Measurements from ENCODE around the gene THEMIS.

The THEMIS gene

DNA sequence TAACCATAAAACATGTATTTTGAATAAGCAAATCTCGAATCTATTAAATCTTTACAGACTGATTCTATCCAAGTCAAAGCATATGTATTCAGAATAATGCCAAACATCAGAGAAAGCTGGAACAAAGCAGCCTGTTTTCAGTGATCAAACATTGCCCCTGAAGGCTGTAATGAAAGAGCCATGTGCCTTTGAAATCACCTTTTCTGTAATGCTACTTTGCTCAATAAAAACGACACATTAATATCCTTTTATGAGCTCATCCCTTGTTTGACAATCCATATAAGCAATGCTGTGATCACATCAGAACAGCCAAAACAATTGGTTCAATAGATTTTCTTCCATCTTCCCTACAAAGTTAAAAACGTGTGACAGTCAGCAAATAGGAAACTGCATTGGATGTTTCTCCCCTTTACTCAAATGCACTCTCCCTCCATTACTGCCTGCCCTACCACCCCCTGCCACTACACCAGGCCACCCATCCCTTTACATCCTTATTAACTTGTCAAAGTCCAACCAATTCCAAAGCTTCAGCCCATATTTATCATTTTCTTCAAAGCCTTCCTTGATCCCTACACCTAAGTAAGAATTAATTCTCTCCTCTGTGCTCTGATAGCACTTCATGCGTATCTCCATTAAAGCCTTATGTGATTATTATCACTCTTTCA lies 42.0 kb downstream of the THEMIS start:
- DNase-seq = no peak

DNA sequence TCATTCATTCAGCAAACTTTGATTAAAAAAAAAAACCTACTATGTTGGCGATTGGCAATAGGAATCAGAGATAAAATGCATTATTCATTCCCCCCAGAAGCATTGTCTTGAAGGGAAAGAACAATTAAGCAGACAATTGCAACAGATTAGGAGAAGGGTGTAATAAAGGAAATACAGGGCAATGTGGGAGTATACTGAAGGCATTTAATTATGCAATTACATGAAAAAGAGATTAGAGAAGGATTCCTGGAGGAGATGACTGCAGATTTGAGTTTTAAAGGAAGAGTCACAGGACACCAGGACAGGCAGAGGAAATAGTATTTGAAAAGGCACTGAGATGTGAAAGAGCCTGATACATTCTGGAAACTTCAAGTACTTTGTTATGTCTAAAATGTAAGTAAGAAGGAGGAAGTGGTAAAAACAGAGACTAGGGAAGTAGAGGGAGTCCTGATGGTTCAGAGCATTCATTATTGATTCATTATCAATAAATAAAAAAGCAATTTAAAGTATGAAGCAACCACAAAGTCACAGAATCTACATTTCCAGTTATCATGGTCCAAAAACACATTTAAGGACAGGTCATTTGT lies 43.7 kb downstream of the THEMIS start:
- no peak for DNase-seq

DNA sequence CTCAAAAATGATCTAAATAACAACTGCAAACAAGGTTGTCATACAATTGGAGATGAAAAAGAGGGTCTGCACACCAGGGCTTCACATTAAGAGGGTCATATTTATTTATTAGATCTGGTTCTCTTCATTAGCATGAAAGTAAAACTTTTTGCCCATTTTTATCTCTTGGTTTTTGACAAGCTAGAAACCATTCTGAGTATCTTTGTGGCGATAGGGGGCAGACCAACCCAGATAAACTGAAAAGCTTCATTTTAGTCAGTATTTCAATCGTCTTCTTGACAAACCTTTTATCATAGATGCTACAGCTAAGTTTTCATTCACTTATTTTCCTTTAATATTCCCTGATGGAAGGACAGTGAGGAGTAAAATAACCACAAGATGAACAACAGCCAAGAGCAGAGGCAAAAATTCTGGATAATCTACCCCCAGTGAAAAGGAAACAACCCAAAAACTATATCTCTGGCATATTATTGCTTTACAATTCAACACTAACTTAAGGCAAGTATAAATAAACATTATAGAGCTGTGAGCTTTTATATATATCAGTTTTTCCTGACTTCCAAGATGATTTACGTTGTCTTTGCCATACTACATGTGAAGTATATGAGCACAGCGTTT lies 45.2 kb downstream of the THEMIS start:
- DNase-seq = no peak

DNA sequence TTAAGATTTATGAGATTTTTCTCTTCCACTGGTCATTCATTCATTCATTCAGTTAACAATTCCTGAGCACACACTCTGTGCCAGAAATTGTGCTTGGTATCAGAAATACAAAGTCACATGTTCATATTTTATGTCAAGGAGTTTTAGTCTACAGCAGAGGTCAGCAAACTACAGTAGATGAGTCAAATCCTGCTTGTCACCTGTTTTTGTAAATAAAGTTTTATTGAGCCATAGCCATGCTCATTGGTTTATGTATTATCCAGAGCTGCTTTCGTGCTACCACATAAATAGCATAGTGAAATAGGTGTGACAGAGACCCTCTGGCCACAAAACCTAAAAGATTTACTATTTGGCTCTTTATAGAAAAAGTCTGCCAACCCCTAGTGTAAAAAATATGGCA lies 46.8 kb downstream of the THEMIS start:
- no peak for DNase-seq

DNA sequence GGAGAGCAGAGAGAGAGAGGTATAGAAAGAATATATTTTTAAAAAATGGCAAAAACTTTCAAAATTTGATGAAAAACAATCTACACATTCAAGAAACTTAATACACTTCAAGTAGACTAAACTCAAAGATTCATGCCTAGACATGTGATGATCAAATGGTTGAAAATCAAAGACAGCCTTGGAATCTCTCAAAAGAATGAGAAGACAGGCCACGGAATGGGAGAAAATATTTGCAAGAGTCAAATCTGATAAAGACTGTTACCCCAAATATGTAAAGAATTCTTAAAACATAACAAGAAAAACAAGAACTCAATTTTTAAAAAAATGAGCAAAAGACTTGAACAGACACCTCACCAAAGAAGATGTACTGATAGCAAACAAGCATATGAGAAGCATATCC lies 49.7 kb downstream of the THEMIS start:
- DNase-seq = no peak

DNA sequence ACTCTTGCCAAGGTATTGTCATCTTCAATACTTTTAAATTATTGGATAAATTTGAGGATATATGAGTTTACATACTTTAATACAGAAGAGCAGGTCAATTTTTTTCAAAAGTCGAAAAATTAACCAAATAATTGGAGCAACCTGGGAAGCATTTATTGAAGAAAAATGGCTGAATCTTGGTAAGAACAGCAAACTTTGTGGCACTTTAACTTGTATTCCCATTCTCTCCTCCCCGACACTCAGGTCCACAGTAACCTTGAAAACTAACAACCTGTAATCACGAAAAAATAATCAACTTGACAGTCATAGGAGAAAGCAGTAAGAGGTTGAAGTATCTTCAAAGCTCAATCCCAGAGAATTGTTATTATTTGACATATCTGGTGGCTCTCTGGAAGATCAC lies 55.6 kb downstream of the THEMIS start:
- no peak for DNase-seq

DNA sequence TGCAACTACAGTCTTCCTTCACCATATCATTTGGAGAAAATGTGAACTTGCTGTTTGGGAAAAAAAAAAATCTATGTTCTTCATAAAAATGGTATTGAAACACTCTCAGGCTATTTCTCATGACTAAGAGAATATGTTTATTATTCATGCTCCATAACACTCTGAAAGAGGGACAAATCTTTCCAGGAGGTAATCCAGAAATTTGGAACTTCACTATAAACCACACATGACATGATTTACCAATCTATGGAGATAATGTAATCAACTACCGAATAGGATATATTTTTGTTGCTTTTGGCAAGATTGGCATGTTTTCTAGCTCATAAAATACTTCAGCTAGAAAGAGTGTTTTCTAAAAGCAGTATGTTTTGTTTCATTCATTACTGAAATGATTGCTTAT lies 56.3 kb downstream of the THEMIS start:
- no peak for DNase-seq

DNA sequence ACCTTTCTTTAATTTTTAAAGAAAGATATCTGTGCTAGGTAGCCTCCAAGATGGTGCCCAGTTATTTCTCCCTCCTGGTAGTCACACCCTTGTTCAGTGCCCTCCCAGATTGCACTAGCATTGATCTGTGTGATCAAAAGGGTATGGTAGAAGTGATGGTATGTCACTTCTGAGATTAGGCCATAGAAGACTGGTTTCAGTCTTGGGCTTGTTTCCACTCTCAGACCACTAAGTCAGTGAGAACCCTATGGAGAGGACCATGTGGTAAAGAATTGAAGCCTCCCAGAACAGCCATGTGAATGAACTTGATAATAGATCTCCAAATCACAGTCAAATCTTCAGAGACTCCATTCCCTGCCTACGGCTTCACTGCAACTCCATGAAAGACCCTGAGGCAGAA lies 57.3 kb downstream of the THEMIS start:
- no peak for DNase-seq

DNA sequence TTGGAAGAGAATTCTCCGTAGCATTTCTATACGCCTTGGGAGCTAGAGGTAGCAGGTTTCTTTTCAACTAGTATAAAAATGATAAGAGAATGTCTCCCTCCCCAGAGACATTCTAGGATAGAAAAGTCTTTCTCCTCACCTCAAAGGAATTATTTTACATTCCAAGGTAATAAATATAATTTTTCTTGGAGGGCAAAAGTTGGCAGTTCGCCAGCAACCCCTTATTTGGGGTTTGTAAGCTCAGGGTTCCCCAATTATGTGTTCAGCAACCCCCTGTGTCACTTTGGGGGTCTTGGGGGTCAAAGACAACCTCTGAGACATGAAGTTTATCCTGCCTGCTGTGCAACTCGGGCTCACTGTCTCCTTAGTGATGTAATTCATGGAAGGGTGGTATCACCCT lies 58.3 kb downstream of the THEMIS start:
- DNase-seq = no peak

DNA sequence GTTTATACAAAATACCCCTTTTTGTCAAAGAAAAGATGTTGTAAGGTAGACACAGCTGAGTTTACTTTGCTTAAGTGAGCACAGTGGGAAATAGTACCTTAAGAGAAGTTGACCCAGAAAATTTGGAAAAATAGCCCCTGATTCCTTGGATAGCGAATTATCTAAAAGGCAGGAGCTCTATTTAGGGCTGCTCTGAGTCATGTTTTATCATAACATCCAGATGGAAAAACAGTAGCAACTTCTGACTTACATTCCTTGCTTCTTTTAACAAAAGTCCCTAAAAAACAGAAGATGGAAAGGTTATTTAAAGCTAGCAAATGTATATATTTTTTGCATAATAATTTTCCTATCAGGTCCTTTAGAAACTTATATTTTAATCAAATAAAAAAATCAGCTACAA lies 59.0 kb downstream of the THEMIS start:
- DNase-seq = no peak

DNA sequence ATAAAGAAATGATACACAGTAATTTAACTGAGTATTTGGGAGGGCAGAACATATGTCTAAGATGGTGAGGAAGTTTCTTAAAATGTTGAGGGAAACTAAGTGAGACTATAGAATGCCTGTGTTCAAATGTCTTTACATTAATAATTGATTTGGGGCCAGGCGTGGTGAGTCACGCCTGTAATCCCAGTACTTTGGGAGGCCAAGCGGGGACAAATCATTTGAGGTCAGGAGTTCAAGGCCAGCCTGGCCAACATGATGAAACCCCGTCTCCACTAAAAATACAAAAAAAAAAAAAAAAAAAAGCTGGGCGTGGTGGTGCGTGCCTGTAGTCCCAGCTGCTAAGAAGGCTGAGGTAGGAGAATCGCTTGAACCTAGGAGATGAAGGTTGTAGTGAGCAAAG lies 66.7 kb downstream of the THEMIS start:
- no peak for DNase-seq

DNA sequence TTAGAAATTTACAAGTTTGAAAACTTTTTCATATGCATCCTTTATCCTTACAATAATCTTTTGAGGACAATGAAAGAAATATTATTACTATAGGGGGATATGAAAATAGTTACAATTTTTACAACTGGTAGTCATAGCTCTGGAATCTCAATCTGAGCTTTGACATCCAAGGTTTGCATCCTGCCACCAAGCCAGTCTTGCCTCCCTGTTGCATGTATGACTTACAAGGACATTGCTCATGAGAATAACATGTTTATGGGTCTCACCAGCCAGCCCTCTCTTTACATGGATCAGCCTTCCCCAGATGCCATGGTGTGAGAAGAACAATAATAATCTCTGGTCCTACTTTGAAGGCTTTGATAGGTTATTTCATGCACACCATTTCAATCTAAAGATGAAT lies 67.5 kb downstream of the THEMIS start:
- no peak for DNase-seq

DNA sequence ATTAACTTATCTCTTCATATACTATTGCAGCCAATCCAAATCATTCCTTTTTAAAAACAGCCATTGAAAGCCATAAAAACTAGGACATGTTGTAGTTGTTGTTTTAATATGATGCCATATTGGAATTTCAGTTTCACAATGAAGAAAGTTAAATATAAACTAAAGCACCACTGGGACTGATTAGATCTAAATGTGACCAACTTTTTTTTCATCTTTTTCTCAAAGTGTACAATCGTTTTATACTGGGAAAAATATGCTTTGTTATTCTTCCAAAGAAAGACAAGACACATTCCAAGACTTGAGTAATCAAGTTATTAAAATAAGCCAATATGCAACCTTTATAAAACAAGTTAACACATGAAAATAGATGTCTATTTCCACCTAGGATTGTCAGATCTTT lies 68.5 kb downstream of the THEMIS start:
- no peak for DNase-seq

DNA sequence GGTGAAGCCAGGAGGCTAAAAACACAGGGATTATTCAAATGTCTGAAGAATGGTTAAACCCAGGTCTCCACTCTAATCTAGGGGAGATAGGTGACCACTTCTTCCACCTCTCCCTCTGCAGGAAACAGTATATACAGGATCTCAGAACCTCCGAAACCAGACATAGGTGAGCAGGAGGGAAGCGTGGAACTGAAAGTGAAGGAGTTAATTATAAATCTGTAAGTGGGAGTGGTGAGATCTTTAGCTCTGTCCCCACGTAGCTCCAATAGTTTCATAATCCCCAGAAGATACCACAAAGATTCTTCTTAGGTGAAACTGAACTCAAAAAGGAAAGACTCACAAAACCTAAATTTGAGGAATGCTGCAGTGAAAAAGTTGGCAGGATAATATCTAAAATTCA lies 76.8 kb downstream of the THEMIS start:
- DNase-seq = no peak

DNA sequence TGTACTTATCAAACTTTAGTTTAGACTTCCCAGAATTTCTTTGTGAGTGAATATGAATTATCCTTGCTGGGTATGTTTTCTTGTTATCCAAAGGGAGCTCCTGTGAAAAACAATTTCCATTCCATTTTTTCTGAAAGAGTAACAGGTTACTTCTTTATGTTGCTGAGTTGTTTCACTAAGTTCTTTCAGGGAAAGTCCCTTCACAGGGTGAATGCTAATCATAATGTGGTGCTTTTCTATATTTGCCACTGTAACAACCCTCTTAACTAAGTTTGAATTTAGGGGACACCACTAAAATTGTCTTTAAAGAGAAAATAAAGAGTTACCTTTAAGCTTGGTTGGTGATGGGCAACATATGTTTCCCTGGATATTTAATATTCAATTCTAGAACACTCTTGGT lies 79.4 kb downstream of the THEMIS start:
- DNase-seq = no peak

DNA sequence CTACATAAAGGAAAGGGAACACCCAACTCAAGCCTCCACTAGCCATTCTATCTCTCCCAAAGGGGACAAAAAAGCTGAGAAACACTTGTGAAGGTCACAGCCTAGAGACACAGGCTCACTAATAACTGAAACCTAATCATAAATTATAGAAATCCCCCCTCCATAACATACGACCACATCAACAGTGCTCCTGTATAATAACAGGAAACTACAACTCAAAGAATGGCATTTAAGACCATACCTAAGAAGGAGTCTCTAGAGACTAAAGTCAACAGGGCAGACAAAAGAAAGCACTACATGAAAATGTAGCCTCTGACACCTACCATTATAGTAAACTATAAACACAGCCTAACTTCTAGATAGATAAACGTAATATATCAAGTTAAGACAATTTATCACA lies 82.7 kb downstream of the THEMIS start:
- DNase-seq = no peak

DNA sequence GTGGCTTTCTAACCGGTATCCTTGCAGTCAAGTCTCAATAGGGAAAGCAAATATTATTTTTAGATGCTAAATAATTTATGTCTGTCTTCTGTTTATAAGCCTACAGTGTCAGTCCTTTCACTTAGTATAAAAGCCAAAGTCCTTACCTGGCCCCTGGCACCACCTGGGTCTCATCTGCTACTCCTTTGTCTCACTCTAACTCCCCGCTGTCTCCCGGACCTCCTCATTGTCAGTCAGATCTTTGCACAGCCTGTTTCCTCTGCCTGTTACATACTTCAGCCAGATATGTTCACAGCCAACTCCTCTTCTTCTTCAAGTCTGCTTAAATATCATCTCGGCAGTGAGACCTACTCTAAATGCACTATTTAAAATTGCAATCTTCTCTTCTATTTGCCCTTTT lies 84.2 kb downstream of the THEMIS start:
- peak; percentile 19 for DNase-seq

DNA sequence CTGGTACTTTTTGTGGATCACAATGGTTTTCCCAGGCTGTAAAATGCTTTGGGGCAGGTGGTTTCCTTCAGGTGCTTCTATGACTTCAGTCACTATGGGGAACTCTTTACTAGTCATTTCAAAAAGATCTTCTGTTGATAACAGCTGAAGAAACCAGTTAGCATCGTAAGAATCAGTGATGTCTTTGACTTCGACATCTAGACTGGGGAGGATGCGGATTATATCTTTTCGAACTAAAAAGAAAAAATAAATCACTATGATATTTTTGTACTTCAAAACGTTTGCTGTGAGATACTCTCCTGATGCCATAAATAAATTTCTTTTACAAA lies 87.2 kb downstream of the THEMIS start:
- DNase-seq = no peak

DNA sequence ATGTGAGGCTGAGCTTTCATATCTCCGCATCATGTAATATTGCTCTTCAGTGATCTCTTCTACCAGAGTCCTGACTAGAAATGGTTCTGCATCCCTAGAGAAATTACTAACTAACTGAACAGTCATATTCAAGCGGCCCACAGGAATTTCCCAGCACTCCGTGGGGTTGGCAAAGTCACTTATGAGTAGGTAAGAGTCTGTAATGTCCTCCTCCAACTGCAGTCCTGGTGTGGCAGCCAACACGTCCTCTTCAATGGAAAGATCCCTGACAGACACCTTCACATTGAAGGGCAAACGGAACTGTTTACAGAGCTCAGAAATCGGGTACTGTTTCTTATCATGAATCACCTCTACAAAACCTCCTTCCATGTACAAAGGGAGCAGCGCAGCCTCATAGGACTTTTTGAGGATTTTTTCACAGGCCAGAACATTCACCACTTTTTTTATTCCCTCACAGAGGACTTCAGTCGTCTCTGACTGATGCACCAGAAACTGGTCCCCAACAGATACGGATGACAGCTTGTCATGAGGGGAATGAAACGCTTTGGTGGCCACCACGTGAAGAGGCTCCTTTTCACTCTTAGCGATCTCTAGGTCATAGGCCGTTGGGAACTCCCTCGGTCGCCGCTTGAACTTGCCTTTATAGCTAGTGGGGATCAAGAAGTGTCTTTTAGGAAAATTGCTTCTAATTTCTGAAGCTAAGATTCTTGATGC lies 87.7 kb downstream of the THEMIS start:
- DNase-seq = no peak

DNA sequence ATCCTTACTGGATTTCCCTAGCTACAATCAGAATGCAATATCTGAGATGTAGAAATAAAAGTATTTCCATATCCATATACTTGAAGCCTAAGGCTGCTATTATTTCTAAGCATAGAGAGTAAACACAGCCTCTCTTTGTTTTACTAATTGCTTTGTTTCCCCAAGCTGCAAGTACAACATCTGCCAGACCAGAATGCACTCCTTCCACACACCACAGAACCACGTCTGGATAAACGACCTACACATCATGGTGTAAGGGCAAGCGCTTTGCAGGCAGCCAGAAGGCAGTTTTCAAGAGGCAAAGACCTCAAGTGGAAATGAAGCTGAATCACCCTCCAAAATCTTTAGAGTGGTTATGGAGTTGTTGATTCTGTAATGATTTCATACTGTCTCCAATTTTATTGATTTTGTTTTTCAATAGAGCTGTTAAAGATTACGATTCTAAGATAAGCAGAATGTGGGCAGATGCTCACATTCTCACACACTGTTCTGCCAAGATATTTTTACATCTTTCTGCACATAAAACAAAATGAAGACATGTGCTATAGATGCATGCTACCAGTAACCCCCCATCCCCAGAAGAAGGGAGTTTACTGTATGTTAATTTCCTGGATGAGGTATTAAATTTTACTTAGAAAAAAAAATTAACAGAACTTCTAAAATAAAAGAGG lies 88.8 kb downstream of the THEMIS start:
- DNase-seq = peak; percentile 60

DNA sequence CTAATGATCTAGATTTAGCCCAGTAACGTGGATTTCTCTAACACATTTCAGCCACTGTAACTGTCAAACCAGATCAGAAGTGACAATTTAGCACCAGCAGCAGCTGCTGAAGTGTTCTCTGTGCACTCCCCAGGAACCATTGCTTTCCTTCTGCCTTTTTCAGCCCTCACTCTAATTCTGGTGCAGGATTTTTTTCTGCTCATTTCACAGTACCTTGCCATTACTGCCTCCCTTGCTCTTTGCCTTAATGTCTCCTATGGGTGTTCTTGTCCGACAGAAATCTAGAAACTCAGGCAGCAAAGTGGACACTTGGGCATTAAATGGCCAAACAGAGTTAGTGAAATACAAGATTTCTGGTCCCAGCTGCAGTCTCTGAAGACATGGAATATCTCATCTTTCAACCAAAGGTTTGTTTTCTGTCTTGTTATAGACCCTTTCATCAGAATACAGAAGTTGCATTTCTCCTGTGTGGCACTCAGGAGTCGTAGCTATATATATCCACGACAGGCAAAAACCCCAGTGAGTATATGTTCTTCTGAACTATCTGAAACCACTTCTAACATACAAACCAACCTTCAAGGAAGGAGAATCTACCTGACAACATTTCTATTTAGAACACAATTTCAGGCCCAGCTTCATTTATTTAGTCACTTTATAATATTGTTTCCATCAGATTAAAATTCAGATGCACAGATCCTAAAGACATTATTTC lies 92.9 kb downstream of the THEMIS start:
- DNase-seq = no peak

DNA sequence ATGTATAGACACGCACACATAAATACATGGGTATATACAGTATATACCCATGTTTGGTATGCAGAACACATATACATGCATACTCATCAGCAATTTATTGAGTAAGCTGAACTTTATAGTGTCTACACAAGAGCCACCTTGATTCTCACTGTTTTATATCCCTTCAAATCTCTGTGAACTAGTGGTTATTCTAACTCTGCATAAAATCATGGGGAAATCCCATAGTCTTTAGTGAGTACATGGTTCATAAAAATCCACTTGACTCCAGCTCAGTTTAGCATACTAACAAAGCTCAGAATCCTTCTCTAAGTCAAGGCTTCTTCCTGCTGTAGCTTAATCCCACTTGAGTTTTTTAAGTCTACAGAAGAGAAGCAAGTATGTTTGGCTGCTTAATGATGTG lies 104.1 kb downstream of the THEMIS start:
- DNase-seq = no peak

DNA sequence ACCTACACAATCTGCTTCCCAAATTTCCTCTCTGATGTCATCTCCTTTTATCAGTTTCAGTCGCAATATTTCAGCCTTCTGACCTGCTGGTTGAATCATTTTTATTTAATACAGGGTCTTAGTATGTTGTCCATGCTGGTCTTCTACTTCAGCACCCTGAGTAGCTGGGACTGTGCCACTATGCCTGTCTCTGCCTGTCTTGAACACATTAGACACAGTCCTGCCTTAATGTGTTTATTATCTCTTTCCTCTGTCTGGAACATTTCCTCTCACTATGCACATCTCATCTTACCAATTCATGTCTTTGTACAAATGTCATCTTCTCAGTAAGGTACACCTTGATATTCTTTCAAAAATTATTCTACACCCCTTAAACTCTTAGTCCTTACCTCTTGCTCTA lies 106.5 kb downstream of the THEMIS start:
- no peak for DNase-seq
